ENCODE results near the gene CMIP.

Gene CMIP

DNA sequence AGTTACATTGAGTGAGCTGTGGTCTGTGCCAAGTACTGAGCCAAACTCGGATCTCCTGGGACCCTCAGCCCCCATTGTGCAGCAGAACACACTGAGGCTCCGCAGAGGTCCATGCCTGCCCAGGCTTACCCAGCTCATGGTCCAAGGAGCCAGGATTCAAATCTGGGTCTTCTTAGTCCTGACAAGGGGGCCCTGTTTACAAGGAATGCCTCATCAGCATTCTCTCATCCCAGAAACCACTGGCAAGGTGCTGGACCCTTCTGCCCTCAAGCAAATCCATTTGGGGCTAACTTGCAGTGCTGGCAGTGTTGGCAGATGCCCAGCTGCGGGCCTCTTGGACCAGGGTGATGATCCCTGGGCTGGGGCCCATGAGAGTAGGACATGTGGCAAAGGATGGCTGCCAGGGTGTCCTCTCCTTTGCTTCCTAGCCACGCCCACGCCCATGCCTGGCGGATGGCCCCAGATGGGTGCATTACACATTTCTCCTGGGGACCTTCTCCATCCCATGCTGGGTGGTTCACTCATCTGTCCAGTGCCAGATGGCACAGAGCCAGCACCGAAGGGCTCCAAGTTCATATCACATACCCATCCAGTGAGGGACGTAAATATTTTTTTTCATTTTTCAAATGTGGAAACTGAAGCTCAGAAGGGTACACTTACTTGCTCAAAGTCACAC lies 117.7 kb downstream of the CMIP start:
- H2AFZ ChIP-seq (ENCODE audit: low read length): no peak overlapping the region
- no peak overlapping the region for H3K4me2 ChIP-seq (ENCODE audit: low read depth, low read length, poor library complexity, severe bottlenecking)
- H3K79me2 ChIP-seq (ENCODE audit: insufficient read depth, low read length): peaks cover 12% of the 10 kb centered on the region; the same call in 1 of the 2 replicates
- H3F3A ChIP-seq (ENCODE audit: low read depth): no peaks in the 10 kb centered on the region
- no peaks in the 10 kb centered on the region for H3K36me3 ChIP-seq (ENCODE audit: insufficient read depth, low read length)
- no peak overlapping the region for H3K9ac ChIP-seq (ENCODE audit: low read depth, low read length, poor library complexity, severe bottlenecking)
- no peaks in the 10 kb centered on the region for H3K27me3 ChIP-seq (ENCODE audit: insufficient read depth, low read length, poor library complexity, severe bottlenecking)
- no peak overlapping the region for H3K4me3 ChIP-seq (ENCODE audit: low read length, poor library complexity, severe bottlenecking)
- H4K20me1 ChIP-seq (ENCODE audit: insufficient read depth, low read length, poor library complexity, severe bottlenecking): peaks cover 12% of the 10 kb centered on the region
- no peaks in the 10 kb centered on the region for H3K9me3 ChIP-seq (ENCODE audit: insufficient read depth, low read depth, low read length)
- no peaks in the 10 kb centered on the region for H3K9me2 ChIP-seq (replicated peaks; ENCODE audit: low read depth, low read length)
- no peak for TF ChIP-seq EZH2phosphoT487 (IDR thresholded peaks at IDR 0.05; ENCODE audit: borderline replicate concordance)
- TF ChIP-seq, protein P1, sequence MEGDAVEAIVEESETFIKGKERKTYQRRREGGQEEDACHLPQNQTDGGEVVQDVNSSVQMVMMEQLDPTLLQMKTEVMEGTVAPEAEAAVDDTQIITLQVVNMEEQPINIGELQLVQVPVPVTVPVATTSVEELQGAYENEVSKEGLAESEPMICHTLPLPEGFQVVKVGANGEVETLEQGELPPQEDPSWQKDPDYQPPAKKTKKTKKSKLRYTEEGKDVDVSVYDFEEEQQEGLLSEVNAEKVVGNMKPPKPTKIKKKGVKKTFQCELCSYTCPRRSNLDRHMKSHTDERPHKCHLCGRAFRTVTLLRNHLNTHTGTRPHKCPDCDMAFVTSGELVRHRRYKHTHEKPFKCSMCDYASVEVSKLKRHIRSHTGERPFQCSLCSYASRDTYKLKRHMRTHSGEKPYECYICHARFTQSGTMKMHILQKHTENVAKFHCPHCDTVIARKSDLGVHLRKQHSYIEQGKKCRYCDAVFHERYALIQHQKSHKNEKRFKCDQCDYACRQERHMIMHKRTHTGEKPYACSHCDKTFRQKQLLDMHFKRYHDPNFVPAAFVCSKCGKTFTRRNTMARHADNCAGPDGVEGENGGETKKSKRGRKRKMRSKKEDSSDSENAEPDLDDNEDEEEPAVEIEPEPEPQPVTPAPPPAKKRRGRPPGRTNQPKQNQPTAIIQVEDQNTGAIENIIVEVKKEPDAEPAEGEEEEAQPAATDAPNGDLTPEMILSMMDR (conservative IDR thresholded peaks at IDR 0.05; ENCODE audit: low read length): no peak
- H3K4me1 ChIP-seq (ENCODE audit: insufficient read depth, low read length, poor library complexity, severe bottlenecking): no peaks in the 10 kb centered on the region

DNA sequence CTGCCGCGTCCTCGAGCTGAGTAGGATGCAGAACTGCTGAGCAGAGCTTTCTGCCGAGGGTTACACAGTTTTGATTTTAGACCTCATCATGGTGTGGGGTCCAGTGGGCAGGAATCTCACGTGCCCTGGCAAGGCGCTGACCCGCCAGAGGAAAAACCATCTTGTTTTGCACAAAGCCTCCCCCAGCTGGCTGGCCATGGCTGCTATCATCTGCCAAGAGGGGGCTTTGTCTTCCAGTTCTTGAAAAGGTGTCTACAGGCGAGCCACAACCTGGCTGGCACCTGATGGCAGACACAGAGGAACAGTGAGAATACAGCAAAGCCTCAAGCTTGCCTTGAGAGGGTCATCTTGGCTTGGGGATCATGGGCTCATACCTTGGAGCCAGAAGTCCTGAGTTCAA lies 118.3 kb downstream of the CMIP start:
- Histone ChIP-seq H3K36me3 (ENCODE audit: insufficient read depth, low read length) (no peaks in the 10 kb centered on the region), H3F3A (ENCODE audit: low read depth) (no peaks in the 10 kb centered on the region), H3K9me3 (ENCODE audit: insufficient read depth, low read depth, low read length) (no peaks in the 10 kb centered on the region), H3K4me1 (ENCODE audit: insufficient read depth, low read length, poor library complexity, severe bottlenecking) (no peaks in the 10 kb centered on the region), H3K9ac (ENCODE audit: low read depth, low read length, poor library complexity, severe bottlenecking) (no peak overlapping the region), H4K20me1 (ENCODE audit: insufficient read depth, low read length, poor library complexity, severe bottlenecking) (peaks cover 12% of the 10 kb centered on the region), H3K4me2 (ENCODE audit: low read depth, low read length, poor library complexity, severe bottlenecking) (no peak overlapping the region), H3K9me2 (replicated peaks; ENCODE audit: low read depth, low read length) (no peaks in the 10 kb centered on the region), H3K27me3 (ENCODE audit: insufficient read depth, low read length, poor library complexity, severe bottlenecking) (no peaks in the 10 kb centered on the region), H3K4me3 (ENCODE audit: low read length, poor library complexity, severe bottlenecking) (no peak overlapping the region), H3K79me2 (ENCODE audit: insufficient read depth, low read length) (peaks cover 12% of the 10 kb centered on the region; the same call in 1 of the 2 replicates), H2AFZ (ENCODE audit: low read length) (no peak overlapping the region)
- no peak for TF ChIP-seq EZH2phosphoT487 (IDR thresholded peaks at IDR 0.05; ENCODE audit: borderline replicate concordance)
- TF ChIP-seq, protein P1 (conservative IDR thresholded peaks at IDR 0.05; ENCODE audit: low read length): no peak

DNA sequence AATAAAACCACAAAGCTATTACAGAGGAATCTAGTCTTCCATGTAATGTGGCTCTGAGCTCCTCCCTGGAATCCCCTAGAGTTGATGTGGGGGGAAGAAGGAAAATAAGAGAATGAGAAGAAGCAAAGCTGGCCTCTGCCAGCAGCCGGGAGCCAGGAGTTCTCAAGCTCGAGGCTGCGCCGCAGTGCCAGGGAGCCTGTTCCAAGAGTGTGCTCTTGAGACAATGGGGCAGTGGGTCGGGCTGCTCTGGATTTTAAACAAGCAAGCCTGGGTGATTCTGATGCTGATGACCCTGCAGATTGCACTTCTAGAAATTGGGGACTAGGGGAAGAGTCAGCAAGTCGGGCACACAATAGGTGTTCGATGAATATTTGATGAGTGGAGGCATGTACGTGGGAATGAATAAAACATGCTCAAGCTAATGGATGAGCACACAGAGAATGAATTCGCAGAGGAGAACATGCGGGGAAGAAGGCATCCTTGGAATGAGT lies 119.9 kb downstream of the CMIP start:
- Histone ChIP-seq H4K20me1 (ENCODE audit: insufficient read depth, low read length, poor library complexity, severe bottlenecking) (peaks cover 12% of the 10 kb centered on the region), H3F3A (ENCODE audit: low read depth) (no peaks in the 10 kb centered on the region), H3K4me2 (ENCODE audit: low read depth, low read length, poor library complexity, severe bottlenecking) (no peak overlapping the region), H3K9me2 (replicated peaks; ENCODE audit: low read depth, low read length) (no peaks in the 10 kb centered on the region), H3K9me3 (ENCODE audit: insufficient read depth, low read depth, low read length) (no peaks in the 10 kb centered on the region), H3K4me3 (ENCODE audit: low read length, poor library complexity, severe bottlenecking) (no peak overlapping the region), H3K36me3 (ENCODE audit: insufficient read depth, low read length) (no peaks in the 10 kb centered on the region), H3K79me2 (ENCODE audit: insufficient read depth, low read length) (peaks cover 12% of the 10 kb centered on the region; the same call in 1 of the 2 replicates), H3K9ac (ENCODE audit: low read depth, low read length, poor library complexity, severe bottlenecking) (no peak overlapping the region), H2AFZ (ENCODE audit: low read length) (no peak overlapping the region), H3K4me1 (ENCODE audit: insufficient read depth, low read length, poor library complexity, severe bottlenecking) (no peaks in the 10 kb centered on the region), H3K27me3 (ENCODE audit: insufficient read depth, low read length, poor library complexity, severe bottlenecking) (no peaks in the 10 kb centered on the region)
- no peak for TF ChIP-seq EZH2phosphoT487 (IDR thresholded peaks at IDR 0.05; ENCODE audit: borderline replicate concordance)
- TF ChIP-seq, protein P1 (conservative IDR thresholded peaks at IDR 0.05; ENCODE audit: low read length): no peak

Measured in Loucy (cell line).